Measurements from ENCODE around the gene ARIH1. TPM values are rescaled to one million over a fixed set of nuclear protein-coding genes. Genes with fewer than 3 reads are reported as not detected.

Gene ARIH1
- total and polyA plus RNA-seq, 2 experiments from 2014 or later = 30.5 to 48.6 TPM

- TF ChIP-seq ZNF331 (CRISPR knock-in tag; IDR thresholded peaks at IDR 0.05; ENCODE audit: low read depth) (no peak), REST (IDR thresholded peaks at IDR 0.05; ENCODE audit: unreplicated experiment) (no peak), STAT1 (IDR thresholded peaks at IDR 0.05; ENCODE audit: unreplicated experiment) (no peak), EZH2 (IDR thresholded peaks at IDR 0.05; ENCODE audit: low read depth, unreplicated experiment) (no peak), CTCF (conservative IDR thresholded peaks at IDR 0.05; ENCODE audit: low read depth in 2 of 2) (no peak)
Measured at GRCh38 chr15:72426753-72427152, 47.4 kb upstream of the ARIH1 start (continued).

GRCh38 chr15:72437650-72438316 is 36.3 kb upstream of the ARIH1 start:
- H3K27ac ChIP-seq (ENCODE audit: low read depth) = no peak overlapping the region
- ATAC-seq = no peak

More at GRCh38 chr15:72437650-72438316, 36.3 kb upstream of the ARIH1 start:
- Histone ChIP-seq H3K36me3 (ENCODE audit: insufficient read depth) (no peaks in the 10 kb centered on the region), H3K9me2 (ENCODE audit: insufficient read depth) (0 out of 2 replicates have a peak, but pooled peaks cover 5% of the 10 kb centered on the region), H3K4me1 (ENCODE audit: insufficient read depth) (no peaks in the 10 kb centered on the region), H3K27me3 (ENCODE audit: insufficient read depth) (no peaks in the 10 kb centered on the region), H3F3A (replicated peaks; ENCODE audit: low read depth) (no peaks in the 10 kb centered on the region), H3K4me2 (no peak overlapping the region), H2AFZ (no peak overlapping the region), H4K20me1 (replicated peaks; ENCODE audit: insufficient read depth) (no peaks in the 10 kb centered on the region), H3K4me3 (no peak overlapping the region), H3K79me2 (replicated peaks; ENCODE audit: insufficient read depth) (no peaks in the 10 kb centered on the region)
- H3K27ac Mint-ChIP-seq = no peak overlapping the region
- no peak overlapping the region for H3K4me3 Mint-ChIP-seq
- H3K36me3 Mint-ChIP-seq (ENCODE audit: low read depth) = 0 out of 3 replicates have a peak, but pooled peaks cover 4% of the 10 kb centered on the region
- peaks cover 2% of the 10 kb centered on the region for H3K27me3 Mint-ChIP-seq (ENCODE audit: insufficient read depth, low read depth, poor library complexity)
- H3K4me1 Mint-ChIP-seq = no peaks in the 10 kb centered on the region
- TF ChIP-seq NANOG (IDR thresholded peaks at IDR 0.05; ENCODE audit: borderline replicate concordance) = no peak
- no peak for TF ChIP-seq STAT1 (IDR thresholded peaks at IDR 0.05; ENCODE audit: unreplicated experiment)
- TF ChIP-seq ETS1 (IDR thresholded peaks at IDR 0.05) = no peak
- no peak for TF ChIP-seq CTCF (conservative IDR thresholded peaks at IDR 0.05; ENCODE audit: low read depth in 2 of 2)
- TF ChIP-seq JUNB (IDR thresholded peaks at IDR 0.05; ENCODE audit: unreplicated experiment) = no peak
- no peak for TF ChIP-seq ZNF462 (CRISPR knock-in tag; IDR thresholded peaks at IDR 0.05)
- DNase-seq (ENCODE audit: low spot score) = no peak
- H3K9me3 Mint-ChIP-seq = peaks cover 16% of the 10 kb centered on the region
